Kidney epithelial cell (primary cell): ENCODE data around the gene CISD3. TPM values are rescaled to one million over a fixed set of nuclear protein-coding genes. Genes with fewer than 3 reads are reported as not detected.

ENCODE experiments used
- DNase-seq: peaks from one replicate; pipeline ENCODE4 v3.0.0-alpha.2; 2010; ENCODE audit warnings: low read depth
- H3K27me3 ChIP-seq: 2 replicates; pipeline ENCODE4 v1.6.0; 2011; ENCODE audit warnings: low read length; ENCODE audit not compliant: control insufficient read depth, insufficient read depth
- H3K36me3 ChIP-seq: 2 replicates; pipeline ENCODE4 v1.5.1; 2011; ENCODE audit warnings: low read length; ENCODE audit not compliant: control insufficient read depth, insufficient read depth
- H3K4me3 ChIP-seq: 2 replicates; pipeline ENCODE4 v1.5.1; 2011; ENCODE audit warnings: low read depth, mild to moderate bottlenecking, control low read depth, low read length
- CTCF ChIP-seq: IDR thresholded peaks from 2 replicates; pipeline ENCODE4 v1.5.1; 2011; ENCODE audit warnings: mild to moderate bottlenecking, moderate library complexity, low read length, control low read depth, inconsistent platforms; ENCODE audit not compliant: insufficient read depth, poor library complexity, severe bottlenecking
- total RNA-seq: library from RNA; depleted of rRNA; stranded (reverse); fragments of >200 nt; gene quantifications from 2 replicates; pipeline ENCODE4 v1.2.3, GENCODE V29; 2015

Gene CISD3
- total RNA-seq, 1 donor from 2014 or later = 4.1 TPM

GRCh38 chr17:38740044-38740443, 9.9 kb downstream of the CISD3 start:
- no peak overlapping the region for H3K4me3 ChIP-seq

GRCh38 chr17:38740806-38741205, 10.7 kb downstream of the CISD3 start:
- no peak for DNase-seq
- Histone ChIP-seq H3K36me3 (peaks cover 1% of the 10 kb centered on the region), H3K27me3 (no peaks in the 10 kb centered on the region), H3K4me3 (no peak overlapping the region)
- TF ChIP-seq CTCF = no peak

More at GRCh38 chr17:38740044-38740443, 9.9 kb downstream of the CISD3 start:
- TF ChIP-seq CTCF = no peak
- DNase-seq = no peak
- Histone ChIP-seq H3K27me3 (no peaks in the 10 kb centered on the region), H3K36me3 (peaks cover 1% of the 10 kb centered on the region)

- H3K36me3 ChIP-seq = peaks cover 1% of the 10 kb centered on the region
- no peak overlapping the region for H3K4me3 ChIP-seq
- no peak for TF ChIP-seq CTCF
- no peak for DNase-seq
- no peaks in the 10 kb centered on the region for H3K27me3 ChIP-seq
These were observed 11.3 kb downstream of the CISD3 start for GRCh38 chr17:38741461-38741860.

- no peak for TF ChIP-seq CTCF
- Histone ChIP-seq H3K36me3 (peaks cover 1% of the 10 kb centered on the region), H3K27me3 (no peaks in the 10 kb centered on the region), H3K4me3 (no peak overlapping the region)
- DNase-seq = no peak
These were observed 11.8 kb downstream of the CISD3 start for GRCh38 chr17:38741921-38742410.

- Histone ChIP-seq H3K36me3 (peaks cover 1% of the 10 kb centered on the region), H3K4me3 (no peak overlapping the region), H3K27me3 (no peaks in the 10 kb centered on the region)
- TF ChIP-seq CTCF = no peak
- no peak for DNase-seq
These were observed 12.5 kb downstream of the CISD3 start for GRCh38 chr17:38742411-38743308.
